Lung microvascular endothelial cell (primary cell): ENCODE measurements around the gene KRT33A. TPM values are rescaled to one million over a fixed set of nuclear protein-coding genes. Genes with fewer than 3 reads are reported as not detected.
"Not testable (repeated sequence)": the region's sequence is repeated elsewhere in the genome, so short reads cannot be mapped to it uniquely, and the experiment has no call there.

Experiments
- DNase-seq, 2 donors: peaks; one replicate each; pipeline versions ENCODE4 v3.0.0 to v3.0.0-alpha.2; 2010; ENCODE audit warnings: low read depth in 2 of 2
- total RNA-seq: library from RNA; depleted of rRNA; stranded (reverse); fragments of >200 nt; gene quantifications from 2 replicates; pipeline ENCODE4 v1.2.1, GENCODE V29; 2014

The KRT33A gene
- total RNA-seq: not detected in 2 replicates

DNA sequence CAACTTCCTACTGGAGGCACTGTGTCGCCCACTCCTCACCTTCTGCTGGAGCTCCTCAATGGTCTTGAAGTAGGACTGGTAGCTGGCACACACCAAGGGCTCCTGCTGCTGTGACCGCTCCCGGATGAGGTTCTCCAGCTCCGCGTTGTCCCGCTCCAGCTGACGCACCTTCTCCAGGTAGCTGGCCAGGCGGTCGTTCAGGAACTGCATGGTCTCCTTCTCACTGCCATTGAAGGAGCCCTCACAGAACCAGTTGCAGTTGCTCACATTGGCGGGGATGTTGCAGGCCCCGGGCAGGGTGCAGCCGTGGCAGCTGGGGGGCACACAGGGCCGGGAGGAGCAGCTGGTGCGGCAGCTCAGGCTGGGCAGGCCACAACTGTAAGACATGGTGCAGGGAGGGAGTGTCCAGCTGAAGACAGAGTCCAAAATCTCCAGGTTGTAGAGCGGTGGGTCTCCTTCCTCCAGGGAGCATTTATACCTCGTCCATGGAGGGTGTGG lies at the start of gene KRT33A:
KRT33A (minus strand) TSS at position 448 of the 498 bp plus-strand sequence; CDS start at position 387, 61 bp downstream.
- not testable (repeated sequence) for DNase-seq

DNA sequence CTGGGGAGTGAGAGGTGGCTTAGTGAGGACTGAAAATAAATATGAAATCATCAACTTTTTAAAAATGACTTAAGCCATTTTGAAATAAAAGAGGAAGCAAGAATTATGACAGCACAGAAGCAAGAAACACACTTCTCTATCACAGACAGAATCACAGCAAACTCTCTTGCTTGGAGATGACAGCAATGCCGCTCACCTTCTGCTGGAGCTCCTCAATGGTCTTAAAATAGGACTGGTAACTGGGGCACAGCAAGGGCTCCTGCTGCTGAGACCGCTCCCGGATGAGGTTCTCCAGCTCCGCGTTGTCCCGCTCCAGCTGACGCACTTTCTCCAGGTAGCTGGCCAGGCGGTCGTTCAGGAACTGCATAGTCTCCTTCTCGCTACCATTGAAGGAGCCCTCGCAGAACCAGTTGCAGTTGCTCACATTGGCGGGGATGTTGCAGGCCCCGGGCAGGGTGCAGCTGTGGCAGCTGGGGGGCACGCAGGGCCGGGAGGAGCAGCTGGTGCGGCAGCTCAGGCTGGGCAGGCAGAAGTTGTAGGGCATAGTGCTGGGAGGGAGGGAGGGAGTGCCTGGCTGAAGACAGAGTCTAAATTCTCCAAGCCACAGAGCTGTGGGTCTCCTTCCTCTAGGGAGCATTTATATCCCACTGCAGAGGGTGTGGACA lies 46.5 kb upstream of the KRT33A start, which contains the start of gene KRT31:
KRT31 (minus strand) TSS at position 613 of the 665 bp plus-strand sequence; CDS start at position 544, 69 bp downstream.
- no peak for DNase-seq

- DNase-seq: no peak
Observed at GRCh38 chr17:41396340-41396739, 45.7 kb upstream of the KRT33A start.

DNA sequence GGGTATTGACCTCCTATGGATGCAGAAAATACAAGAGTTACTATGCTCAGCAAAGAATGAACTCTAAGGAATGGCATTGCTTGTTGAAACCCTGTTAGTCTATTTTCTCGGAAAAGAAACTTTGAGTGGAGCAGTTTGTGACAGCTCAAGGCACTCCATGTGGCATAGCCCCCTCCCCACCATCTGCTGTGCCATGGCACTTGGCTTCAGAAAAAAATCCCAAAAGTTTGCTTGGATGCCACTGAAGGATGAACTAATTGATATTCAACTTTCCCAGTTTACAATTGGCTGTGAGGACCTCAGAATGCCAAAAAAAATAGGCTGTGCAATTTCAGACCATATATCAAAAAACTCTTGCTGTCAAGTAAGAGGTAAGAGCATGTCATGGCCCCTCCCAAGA lies 45.0 kb upstream of the KRT33A start:
- DNase-seq: no peak

GRCh38 chr17:41395044-41395443 lies 44.4 kb upstream of the KRT33A start:
- not testable (repeated sequence) for DNase-seq

DNA sequence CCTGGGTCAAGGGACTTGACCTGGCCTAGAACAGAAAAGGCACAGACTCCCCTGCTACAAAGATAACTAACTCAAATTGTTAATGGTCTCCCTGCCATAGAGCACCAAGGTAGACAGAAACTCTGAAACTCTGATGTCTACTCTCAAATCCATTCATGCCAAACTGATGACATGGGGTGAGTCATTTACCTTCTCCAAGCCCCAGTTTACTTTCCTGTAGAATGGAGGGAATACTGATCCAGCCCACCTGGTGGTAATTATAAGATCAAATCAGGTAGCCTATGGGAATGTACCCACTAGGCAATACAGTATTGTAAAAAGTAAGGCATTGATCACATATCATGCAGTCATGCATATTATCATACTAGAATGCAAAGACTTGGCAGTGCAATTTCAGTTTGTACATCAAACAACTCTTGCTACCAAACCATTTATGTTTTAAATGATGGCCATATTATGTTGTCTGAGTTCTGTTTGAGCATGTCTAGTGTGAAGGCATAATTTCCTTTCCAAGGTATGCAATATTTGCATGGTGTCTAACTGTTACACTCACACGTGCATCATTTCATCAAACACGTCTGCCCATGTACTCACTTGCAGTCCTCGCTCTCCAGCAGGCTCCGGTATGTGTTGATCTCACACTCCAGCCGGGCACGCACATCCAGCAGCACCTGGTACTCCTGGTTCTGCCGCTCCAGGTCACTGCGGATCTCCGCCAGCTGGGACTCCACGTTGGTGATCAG lies 43.8 kb upstream of the KRT33A start:
- DNase-seq: no peak

GRCh38 chr17:41393826-41394225 lies 43.2 kb upstream of the KRT33A start:
- no peak for DNase-seq

GRCh38 chr17:41393294-41393693 lies 42.7 kb upstream of the KRT33A start:
- no peak for DNase-seq

- DNase-seq: peak in 1 of 2 donors; percentile 30
Observed at GRCh38 chr17:41392278-41392677, 41.6 kb upstream of the KRT33A start.

GRCh38 chr17:41391535-41391934 lies 40.9 kb upstream of the KRT33A start:
- DNase-seq: no peak

GRCh38 chr17:41390411-41390938 lies 39.8 kb upstream of the KRT33A start:
- DNase-seq: no peak

GRCh38 chr17:41387670-41388069 lies 37.0 kb upstream of the KRT33A start:
- no peak for DNase-seq

GRCh38 chr17:41386227-41386626 lies 35.6 kb upstream of the KRT33A start:
- no peak for DNase-seq

DNA sequence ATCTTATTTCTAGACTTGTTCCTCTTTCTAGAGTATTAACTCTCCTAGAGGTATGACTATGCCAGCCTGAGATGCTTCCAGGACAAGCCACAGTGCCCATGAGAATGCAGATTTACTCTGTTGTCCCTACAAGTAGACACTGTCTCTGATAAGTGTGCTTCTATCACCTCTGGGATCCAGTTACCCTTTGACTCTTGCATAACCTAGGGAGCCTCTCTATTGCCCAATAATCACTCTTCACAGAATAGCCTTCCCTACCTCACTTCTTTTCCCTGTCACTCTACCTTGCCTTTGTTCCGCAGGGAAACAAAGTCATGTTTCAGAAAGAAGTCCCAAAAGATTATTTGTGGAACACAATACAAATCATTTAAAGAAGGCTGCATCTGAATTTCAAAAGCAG lies 33.1 kb upstream of the KRT33A start:
- DNase-seq: no peak

DNA sequence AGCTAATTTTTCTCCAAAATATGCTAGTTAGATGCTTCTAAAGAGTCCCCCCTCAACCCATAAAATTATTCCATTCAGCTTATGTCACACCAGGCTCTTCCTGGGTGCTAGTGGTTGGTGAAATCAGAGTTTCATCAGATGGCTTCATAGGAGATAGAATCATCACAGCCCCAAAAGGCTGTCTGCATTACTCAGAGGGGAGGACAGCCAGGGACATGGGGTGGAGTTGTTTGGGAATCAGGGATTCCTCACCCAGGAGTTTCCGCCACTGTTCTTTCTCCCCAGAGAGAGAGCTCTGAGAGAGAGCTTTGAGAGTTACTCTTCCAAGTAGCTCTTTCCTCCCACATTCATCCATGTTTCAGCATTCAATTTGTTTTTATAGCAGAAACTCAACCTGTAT lies 31.8 kb upstream of the KRT33A start:
- no peak for DNase-seq

DNA sequence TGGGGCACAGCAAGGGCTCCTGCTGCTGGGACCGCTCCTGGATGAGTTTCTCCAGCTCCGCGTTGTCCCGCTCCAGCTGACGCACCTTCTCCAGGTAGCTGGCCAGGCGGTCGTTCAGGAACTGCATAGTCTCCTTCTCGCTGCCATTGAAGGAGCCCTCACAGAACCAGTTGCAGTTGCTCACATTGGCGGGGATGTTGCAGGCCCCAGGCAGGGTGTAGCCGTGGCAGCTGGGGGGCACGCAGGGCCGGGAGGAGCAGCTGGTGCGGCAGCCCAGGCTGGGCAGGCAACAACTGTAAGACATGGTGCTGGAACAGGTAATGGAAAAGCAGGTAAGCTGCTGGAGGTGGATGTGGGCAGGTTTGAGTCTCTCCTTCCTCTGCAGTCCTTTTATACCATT lies 31.3 kb upstream of the KRT33A start, which contains the start of gene KRT34:
KRT34 (minus strand) TSS at position 364 of the 400 bp plus-strand sequence; CDS start at position 304, 60 bp downstream.
- not testable (repeated sequence) for DNase-seq

GRCh38 chr17:41380091-41380490 lies 29.5 kb upstream of the KRT33A start:
- DNase-seq: not testable (repeated sequence)

DNA sequence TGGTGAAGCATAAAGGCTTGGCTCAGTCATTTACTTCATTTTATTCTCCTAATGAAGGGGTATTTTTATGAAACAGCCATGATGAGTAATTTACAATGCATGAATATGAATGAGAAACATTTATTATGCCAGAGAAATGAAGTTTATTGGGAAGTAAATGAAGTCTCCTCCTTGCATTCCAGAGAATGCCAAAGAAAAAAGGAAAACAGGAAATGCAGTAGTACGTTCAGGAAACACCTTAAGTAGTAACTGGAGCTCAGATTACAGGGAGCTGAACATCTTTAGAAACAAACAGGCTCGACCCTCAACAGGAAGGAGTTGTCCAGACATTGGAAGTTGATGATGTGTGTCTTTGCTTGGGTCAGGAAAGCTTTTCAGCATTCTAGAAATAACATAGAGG lies 26.9 kb upstream of the KRT33A start:
- DNase-seq: peak in 1 of 2 donors; percentile 53

- no peak for DNase-seq
Observed at GRCh38 chr17:41369713-41370112, 19.1 kb upstream of the KRT33A start, which contains the start of gene KRT33B. Gene KRT33B (minus strand): TSS chr17:41369813. CDS start chr17:41369750, 63 bp downstream.

DNA sequence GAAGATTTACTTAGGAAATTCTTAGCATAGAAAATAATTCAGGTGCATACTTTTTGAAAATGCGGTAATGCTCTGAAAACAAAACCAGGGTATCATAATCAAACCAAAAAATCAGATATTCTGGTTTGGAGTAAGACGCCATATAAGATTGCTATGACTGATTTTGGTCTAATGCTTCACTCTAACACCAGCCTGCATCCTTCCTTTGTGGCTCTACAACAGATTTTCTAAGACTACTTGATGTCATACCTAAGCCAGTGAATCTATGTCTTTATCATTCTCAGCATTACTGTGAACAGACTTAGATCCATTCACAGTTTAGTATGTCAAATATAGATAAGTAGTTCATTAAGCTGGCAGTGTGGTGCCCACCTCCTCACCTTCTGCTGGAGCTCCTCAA lies 18.4 kb upstream of the KRT33A start:
- no peak for DNase-seq

DNA sequence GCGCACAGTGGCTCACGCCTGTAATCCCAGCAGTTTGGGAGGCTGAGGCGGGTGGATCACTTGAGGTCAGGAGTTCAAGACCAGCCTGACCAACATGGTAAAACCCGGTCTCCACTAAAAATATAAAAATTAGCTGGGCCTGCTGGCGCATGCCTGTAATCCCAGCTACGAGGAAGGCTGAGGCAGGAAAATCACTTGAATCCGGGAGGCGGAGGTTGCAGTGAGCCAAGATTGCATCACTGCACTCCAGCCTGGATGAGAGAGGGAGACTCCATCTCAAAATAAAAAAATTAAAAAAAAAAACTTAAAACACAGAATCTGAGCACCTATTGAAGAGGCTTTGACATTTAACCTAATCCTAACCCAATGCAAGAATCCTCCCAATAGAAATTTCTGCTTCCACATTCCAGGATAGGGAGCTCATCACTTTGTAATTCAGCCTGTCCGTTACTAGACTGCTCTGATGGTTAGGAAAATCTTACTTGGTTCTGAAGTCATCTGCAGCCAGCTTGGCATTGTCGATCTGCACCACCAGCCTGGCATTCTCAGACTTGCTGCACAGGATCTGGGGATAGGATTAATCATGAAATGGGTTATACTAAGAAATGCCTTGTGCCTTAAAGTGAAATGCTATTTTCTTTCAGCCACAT lies 16.9 kb upstream of the KRT33A start:
- no peak for DNase-seq

GRCh38 chr17:41366070-41366469 lies 15.4 kb upstream of the KRT33A start:
- DNase-seq: no peak
